ENCODE measurements around the gene MLLT10. TPM values are rescaled to one million over a fixed set of nuclear protein-coding genes. Genes with fewer than 3 reads are reported as not detected.
"Not testable (repeated sequence)": the region's sequence is repeated elsewhere in the genome, so short reads cannot be mapped to it uniquely, and the experiment has no call there.

The MLLT10 gene
- total RNA-seq, 2 donors from 2014 or later, result 31.5 to 34.0 TPM

GRCh38 chr10:21707498-21707897, 173.5 kb downstream of the MLLT10 start:
- DNase-seq (ENCODE audit: low spot score), result no peak
- intact Hi-C loops (cut with DNase I), result no loop called here

GRCh38 chr10:21712975-21713374, 178.9 kb downstream of the MLLT10 start:
- DNase-seq (ENCODE audit: low spot score), result no peak
- intact Hi-C loops (cut with DNase I), result no loop called here

- DNase-seq (ENCODE audit: low spot score), result no peak
- intact Hi-C loops (cut with DNase I), result no loop called here
These were observed 181.6 kb downstream of the MLLT10 start for GRCh38 chr10:21715531-21716195.

GRCh38 chr10:21717437-21718054, 183.5 kb downstream of the MLLT10 start:
- intact Hi-C loops (cut with DNase I); DNase-seq (ENCODE audit: low spot score): not testable (repeated sequence)

- intact Hi-C loops (cut with DNase I), result no loop called here
- no peak for DNase-seq (ENCODE audit: low spot score)
These were observed 185.5 kb downstream of the MLLT10 start for GRCh38 chr10:21719502-21719901.

- intact Hi-C loops (cut with DNase I), result no loop called here
- DNase-seq (ENCODE audit: low spot score), result no peak
These were observed 186.1 kb downstream of the MLLT10 start for GRCh38 chr10:21720090-21720489.

GRCh38 chr10:21721000-21721665, 187.1 kb downstream of the MLLT10 start:
- intact Hi-C loops (cut with DNase I), result no loop called here
- DNase-seq (ENCODE audit: low spot score), result no peak

- intact Hi-C loops (cut with DNase I), result no loop called here
- no peak for DNase-seq (ENCODE audit: low spot score)
These were observed 188.2 kb downstream of the MLLT10 start for GRCh38 chr10:21722209-21722608.

- DNase-seq (ENCODE audit: low spot score), result no peak
- intact Hi-C loops (cut with DNase I), result no loop called here
These were observed 190.1 kb downstream of the MLLT10 start for GRCh38 chr10:21724020-21724589.

- intact Hi-C loops (cut with DNase I), result no loop called here
- peak; percentile 92 for DNase-seq (ENCODE audit: low spot score)
These were observed 190.8 kb downstream of the MLLT10 start for GRCh38 chr10:21724687-21725367.

GRCh38 chr10:21726601-21727225, 192.7 kb downstream of the MLLT10 start:
- intact Hi-C loops (cut with DNase I), result no loop called here
- DNase-seq (ENCODE audit: low spot score), result no peak

GRCh38 chr10:21727452-21728168, 193.6 kb downstream of the MLLT10 start:
- intact Hi-C loops (cut with DNase I), result no loop called here
- no peak for DNase-seq (ENCODE audit: low spot score)

- intact Hi-C loops (cut with DNase I), result no loop called here
- DNase-seq (ENCODE audit: low spot score), result no peak
These were observed 194.6 kb downstream of the MLLT10 start for GRCh38 chr10:21728618-21729017.

- intact Hi-C loops (cut with DNase I), result loop anchor here (5.0 to 10.0 kb wide), 3 partner anchors 195 to 457 kb away; no protein-coding TSS in a partner anchor
- DNase-seq (ENCODE audit: low spot score), result peak; percentile 82
These were observed 198.2 kb downstream of the MLLT10 start for GRCh38 chr10:21732067-21732772.

- no peak for DNase-seq (ENCODE audit: low spot score)
- intact Hi-C loops (cut with DNase I), result loop anchor here (5.0 to 10.0 kb wide), 3 partner anchors 196 to 459 kb away; no protein-coding TSS in a partner anchor
These were observed 199.7 kb downstream of the MLLT10 start for GRCh38 chr10:21733710-21734109.

GRCh38 chr10:21737106-21737505, 203.1 kb downstream of the MLLT10 start:
- no peak for DNase-seq (ENCODE audit: low spot score)
- intact Hi-C loops (cut with DNase I), result loop anchor here (10.0 kb wide), 2 partner anchors 242 to 462 kb away; no protein-coding TSS in a partner anchor

- intact Hi-C loops (cut with DNase I), result no loop called here
- no peak for DNase-seq (ENCODE audit: low spot score)
These were observed 207.0 kb downstream of the MLLT10 start for GRCh38 chr10:21740989-21741388.

Measured in posterior vena cava (tissue), 2 donors.